ENCODE data around the gene MED12.

DNA sequence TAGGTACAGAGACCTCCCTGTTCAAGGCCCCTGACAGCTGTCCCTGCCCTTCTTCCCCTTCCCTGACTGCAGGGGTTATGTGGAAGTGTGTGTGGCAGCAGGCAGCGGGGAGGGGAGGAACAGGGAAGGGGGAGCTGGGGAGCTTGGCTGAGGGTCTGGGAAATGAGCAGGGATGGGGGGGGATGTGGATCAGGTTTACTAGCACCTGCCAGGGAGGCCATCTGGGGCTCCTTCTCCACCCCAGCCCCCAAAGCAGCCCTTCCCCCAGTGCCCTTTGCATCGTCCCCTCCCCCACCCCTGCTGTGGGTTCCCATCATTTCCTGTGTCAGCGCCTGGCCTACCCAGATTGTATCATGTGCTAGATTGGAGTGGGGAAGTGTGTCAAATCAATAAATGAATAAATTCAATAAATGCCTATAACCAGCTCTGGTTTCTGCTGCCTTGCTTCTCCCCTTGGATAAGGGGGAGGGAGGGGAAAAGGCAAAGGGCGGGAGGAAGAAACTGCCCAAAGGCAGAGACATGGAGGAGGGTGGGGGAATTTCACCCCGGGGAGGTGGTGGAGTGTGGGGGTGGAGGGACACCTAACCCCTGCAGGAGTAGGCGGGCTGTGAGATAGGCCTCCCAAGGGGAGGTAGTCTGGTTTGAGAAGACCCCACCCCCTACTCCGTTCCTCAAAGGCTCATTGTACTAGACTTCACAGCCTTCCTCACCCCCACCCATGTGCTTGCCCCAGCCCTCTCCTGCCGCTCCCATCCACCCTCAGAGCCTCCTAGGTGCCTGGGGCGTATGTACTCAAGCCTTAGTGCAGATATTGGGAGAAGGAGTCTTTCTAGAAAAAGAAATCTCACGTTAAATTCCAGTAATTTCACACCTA, 15.0 kb upstream of the MED12 start:
- TF ChIP-seq, protein P1, sequence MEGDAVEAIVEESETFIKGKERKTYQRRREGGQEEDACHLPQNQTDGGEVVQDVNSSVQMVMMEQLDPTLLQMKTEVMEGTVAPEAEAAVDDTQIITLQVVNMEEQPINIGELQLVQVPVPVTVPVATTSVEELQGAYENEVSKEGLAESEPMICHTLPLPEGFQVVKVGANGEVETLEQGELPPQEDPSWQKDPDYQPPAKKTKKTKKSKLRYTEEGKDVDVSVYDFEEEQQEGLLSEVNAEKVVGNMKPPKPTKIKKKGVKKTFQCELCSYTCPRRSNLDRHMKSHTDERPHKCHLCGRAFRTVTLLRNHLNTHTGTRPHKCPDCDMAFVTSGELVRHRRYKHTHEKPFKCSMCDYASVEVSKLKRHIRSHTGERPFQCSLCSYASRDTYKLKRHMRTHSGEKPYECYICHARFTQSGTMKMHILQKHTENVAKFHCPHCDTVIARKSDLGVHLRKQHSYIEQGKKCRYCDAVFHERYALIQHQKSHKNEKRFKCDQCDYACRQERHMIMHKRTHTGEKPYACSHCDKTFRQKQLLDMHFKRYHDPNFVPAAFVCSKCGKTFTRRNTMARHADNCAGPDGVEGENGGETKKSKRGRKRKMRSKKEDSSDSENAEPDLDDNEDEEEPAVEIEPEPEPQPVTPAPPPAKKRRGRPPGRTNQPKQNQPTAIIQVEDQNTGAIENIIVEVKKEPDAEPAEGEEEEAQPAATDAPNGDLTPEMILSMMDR (IDR thresholded peaks at IDR 0.05; ENCODE audit: insufficient read depth, low read depth, low read length), result no peak
- no peak for TF ChIP-seq EZH2 (IDR thresholded peaks at IDR 0.05; ENCODE audit: insufficient read depth, low read length)

Data from astrocyte (in vitro differentiated cells and primary cell).